ENCODE results near the gene KLF6.

Gene KLF6

GRCh38 chr10:3789621-3790020 is 4.6 kb upstream of the KLF6 start:
- no peak for TF ChIP-seq CTCF (IDR thresholded peaks at IDR 0.05; ENCODE audit: insufficient read depth, low read depth, low read length, missing control alignments)
- no peak overlapping the region for H3K4me3 ChIP-seq (ENCODE audit: low read depth, low read length)
- DNase-seq (ENCODE audit: low read depth): no peak

DNA sequence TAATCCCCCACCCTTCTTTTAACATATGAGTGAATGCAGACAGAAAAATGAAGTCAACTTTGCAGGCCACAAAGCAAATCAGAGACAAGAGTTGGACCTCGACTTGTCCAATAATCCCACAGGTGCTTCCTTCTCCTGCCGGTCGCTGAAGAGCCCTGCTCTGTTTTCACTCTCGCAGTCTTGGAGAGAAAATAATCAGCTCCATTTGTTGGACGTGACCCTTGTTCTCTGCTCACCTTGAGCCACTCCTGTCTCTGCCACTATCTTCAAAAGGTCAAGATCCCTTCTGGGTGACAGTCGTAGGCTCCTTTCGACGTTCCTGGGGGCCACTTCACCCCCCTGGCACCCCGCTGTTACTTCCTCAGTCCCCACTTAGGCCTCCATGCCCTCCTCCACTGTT is 2.8 kb upstream of the KLF6 start:
- no peak for TF ChIP-seq CTCF (IDR thresholded peaks at IDR 0.05; ENCODE audit: insufficient read depth, low read depth, low read length, missing control alignments)
- DNase-seq (ENCODE audit: low read depth): no peak
- no peak overlapping the region for H3K4me3 ChIP-seq (ENCODE audit: low read depth, low read length)

GRCh38 chr10:3787016-3787400 is 2.0 kb upstream of the KLF6 start:
- H3K4me3 ChIP-seq (ENCODE audit: low read depth, low read length): no peak overlapping the region
- TF ChIP-seq CTCF (IDR thresholded peaks at IDR 0.05; ENCODE audit: insufficient read depth, low read depth, low read length, missing control alignments): no peak
- no peak for DNase-seq (ENCODE audit: low read depth)

DNA sequence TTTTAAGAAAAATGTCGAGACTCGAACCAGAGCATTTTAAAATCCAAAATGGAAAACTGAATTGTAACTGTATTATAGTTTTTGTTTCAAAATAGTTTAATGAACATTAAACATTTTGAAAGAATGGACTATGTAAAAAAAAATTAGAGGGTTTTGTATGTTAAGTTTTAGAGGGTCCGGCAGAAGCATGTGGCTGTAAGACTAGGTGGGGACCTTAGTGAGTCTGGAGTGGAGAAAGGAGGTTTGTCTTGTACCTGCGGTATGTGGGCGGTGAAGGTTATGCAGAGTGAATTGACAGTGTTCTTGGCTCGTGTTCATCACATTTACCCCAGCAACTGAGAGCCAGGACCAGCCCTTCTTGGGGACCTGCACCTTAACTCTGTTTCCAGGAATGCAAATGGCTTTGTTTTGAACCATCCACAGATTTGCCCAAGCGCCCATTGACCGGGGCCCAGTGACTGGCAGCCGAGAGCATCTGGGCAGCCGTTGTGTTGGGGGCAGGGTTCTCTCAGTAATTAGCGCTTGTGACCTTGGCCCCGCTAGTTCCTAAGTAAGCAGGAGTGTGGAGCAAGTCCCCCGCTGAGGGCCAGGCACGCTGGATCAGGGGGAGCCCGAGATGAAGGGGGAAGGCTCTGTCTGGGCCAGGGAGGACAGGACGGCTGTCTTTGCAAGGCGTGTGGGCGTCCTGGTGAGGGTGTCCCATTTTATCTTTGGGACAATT is 1.4 kb upstream of the KLF6 start:
- peak; percentile 21 for DNase-seq (ENCODE audit: low read depth)
- peak overlapping the region; percentile 86 for H3K4me3 ChIP-seq (ENCODE audit: low read depth, low read length)
- TF ChIP-seq CTCF (IDR thresholded peaks at IDR 0.05; ENCODE audit: insufficient read depth, low read depth, low read length, missing control alignments): no peak

DNA sequence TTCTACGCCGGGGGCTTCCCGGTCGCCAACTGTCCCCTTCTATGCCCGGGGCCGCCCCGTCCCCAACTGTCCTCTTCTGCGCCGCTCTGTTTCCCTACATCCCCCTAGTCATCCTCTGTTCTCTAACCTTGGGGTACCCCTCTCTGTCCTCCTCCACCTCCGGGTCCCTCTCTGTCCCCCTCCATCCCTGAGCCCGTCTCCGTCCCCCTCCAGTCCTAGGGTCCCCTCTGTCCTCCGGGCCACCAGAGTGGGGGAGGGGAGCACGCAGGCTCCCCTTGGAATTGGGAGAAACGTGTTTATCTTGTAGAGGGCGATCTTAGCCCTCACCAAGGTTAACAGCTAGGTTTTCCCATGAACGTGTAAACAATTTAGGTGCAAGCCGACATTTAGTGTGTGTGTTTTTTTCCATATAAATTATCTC is 852 bp upstream of the KLF6 start:
- TF ChIP-seq CTCF (IDR thresholded peaks at IDR 0.05; ENCODE audit: insufficient read depth, low read depth, low read length, missing control alignments): no peak
- peak overlapping the region; percentile 86 for H3K4me3 ChIP-seq (ENCODE audit: low read depth, low read length)
- peak; percentile 47 for DNase-seq (ENCODE audit: low read depth)

- TF ChIP-seq CTCF (IDR thresholded peaks at IDR 0.05; ENCODE audit: insufficient read depth, low read depth, low read length, missing control alignments): no peak
- H3K4me3 ChIP-seq (ENCODE audit: low read depth, low read length): peak overlapping the region; percentile 86
These were observed 342 bp upstream of the KLF6 start for GRCh38 chr10:3785251-3785850.

More at GRCh38 chr10:3785251-3785850, 342 bp upstream of the KLF6 start:
- peak; percentile 99 for DNase-seq (ENCODE audit: low read depth)

Measured in GM12865 (cell line).